GM20431 (cell line): ENCODE results near the gene CA10.

Experiments
- in situ Hi-C: fragments of 300-500 bp; cut with MseI, MboI; formaldehyde crosslinking; loops from one replicate; pipeline ENCODE4 v1.15.0; 2020; ENCODE audit warnings: low sequenced_read_pairs; ENCODE audit not compliant: unreplicated experiment

Gene CA10

GRCh38 chr17:51830886-51831285 is 327.6 kb downstream of the CA10 start:
- in situ Hi-C loops, result no loop called here

GRCh38 chr17:51830451-51830850 is 328.1 kb downstream of the CA10 start:
- in situ Hi-C loops, result no loop called here

GRCh38 chr17:51828901-51829300 is 329.6 kb downstream of the CA10 start:
- in situ Hi-C loops, result no loop called here

GRCh38 chr17:51827140-51827539 is 331.4 kb downstream of the CA10 start:
- in situ Hi-C loops, result no loop called here

GRCh38 chr17:51820766-51821165 is 337.7 kb downstream of the CA10 start:
- in situ Hi-C loops, result no loop called here

GRCh38 chr17:51820252-51820651 is 338.3 kb downstream of the CA10 start:
- in situ Hi-C loops, result no loop called here

GRCh38 chr17:51819341-51820219 is 338.9 kb downstream of the CA10 start:
- in situ Hi-C loops, result no loop called here

- in situ Hi-C loops, result no loop called here
These were observed 339.7 kb downstream of the CA10 start for GRCh38 chr17:51818777-51819176.

- in situ Hi-C loops, result no loop called here
These were observed 340.6 kb downstream of the CA10 start for GRCh38 chr17:51817955-51818354.

GRCh38 chr17:51817117-51817516 is 341.4 kb downstream of the CA10 start:
- in situ Hi-C loops, result no loop called here

- in situ Hi-C loops, result no loop called here
These were observed 343.4 kb downstream of the CA10 start for GRCh38 chr17:51815097-51815496.

GRCh38 chr17:51814521-51814920 is 344.0 kb downstream of the CA10 start:
- in situ Hi-C loops, result no loop called here

GRCh38 chr17:51813784-51814174 is 344.7 kb downstream of the CA10 start:
- in situ Hi-C loops, result no loop called here

- in situ Hi-C loops, result no loop called here
These were observed 345.3 kb downstream of the CA10 start for GRCh38 chr17:51813140-51813783.

- in situ Hi-C loops, result no loop called here
These were observed 351.1 kb downstream of the CA10 start for GRCh38 chr17:51807460-51807859.

- in situ Hi-C loops, result no loop called here
These were observed 352.7 kb downstream of the CA10 start for GRCh38 chr17:51805765-51806164.

- in situ Hi-C loops, result no loop called here
These were observed 353.3 kb downstream of the CA10 start for GRCh38 chr17:51805185-51805584.

GRCh38 chr17:51803161-51803560 is 355.4 kb downstream of the CA10 start:
- in situ Hi-C loops, result no loop called here

GRCh38 chr17:51802544-51802943 is 356.0 kb downstream of the CA10 start:
- in situ Hi-C loops, result no loop called here

GRCh38 chr17:51801626-51802025 is 356.9 kb downstream of the CA10 start:
- in situ Hi-C loops, result no loop called here

- in situ Hi-C loops, result no loop called here
These were observed 358.5 kb downstream of the CA10 start for GRCh38 chr17:51799981-51800380.

GRCh38 chr17:51799240-51799639 is 359.3 kb downstream of the CA10 start:
- in situ Hi-C loops, result no loop called here
